ENCODE results near the gene MYCBPAP. TPM values are rescaled to one million over a fixed set of nuclear protein-coding genes. Genes with fewer than 3 reads are reported as not detected.

MYCBPAP gene
- total RNA-seq, 6 experiments from 2014 or later: 0.12 to 0.76 (median 0.28) TPM

DNA sequence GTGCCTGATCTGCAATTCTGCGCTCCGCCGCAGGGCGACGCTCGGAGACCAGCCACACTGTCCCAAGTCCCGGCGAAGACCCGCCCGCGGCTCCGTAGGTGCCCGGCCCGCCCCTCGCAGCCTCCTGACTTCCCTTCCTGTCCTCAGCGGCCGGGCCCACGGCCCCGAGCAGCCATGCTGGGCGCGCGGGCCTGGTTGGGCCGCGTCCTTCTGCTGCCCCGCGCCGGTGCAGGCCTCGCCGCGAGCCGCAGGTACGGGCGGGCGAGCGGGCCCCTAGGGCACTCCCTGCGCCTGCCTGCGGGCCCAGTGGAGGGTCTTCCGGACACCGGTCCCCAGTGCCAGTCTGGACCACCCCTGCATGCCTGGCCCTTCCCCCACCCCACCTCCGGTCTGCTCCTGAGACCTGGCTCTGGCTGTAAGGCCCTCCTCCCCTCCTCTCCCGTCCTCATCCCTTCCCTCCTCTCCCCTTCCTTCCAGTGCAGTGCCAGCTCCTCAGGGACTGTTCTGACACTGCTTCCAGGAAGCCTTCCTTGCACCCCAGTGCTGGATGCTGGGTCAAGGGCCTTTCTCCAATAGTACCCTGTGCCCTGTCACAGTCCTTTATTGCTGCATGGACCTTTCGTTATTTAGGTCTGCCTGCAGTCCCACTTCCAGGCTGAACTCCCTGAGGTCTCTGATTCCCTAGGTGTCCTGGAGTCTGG is 38.9 kb downstream of the MYCBPAP start, which contains the start of gene SPATA20:
Gene SPATA20, plus strand, starts transcription at position 140 of the 701 bp plus-strand sequence. Its CDS starts 35 bp downstream, at position 175.
- Mint-ChIP-seq H3K27ac (peak within 1 kb of the TSS; percentile 77), H3K27me3 (ENCODE audit: insufficient read depth) (peaks cover 4% of the 10 kb centered on the region), H3K4me3 (peak within 1 kb of the TSS; percentile 87), H3K4me1 (ENCODE audit: low read depth) (peaks cover 33% of the 10 kb centered on the region), H3K36me3 (ENCODE audit: low read depth) (no peaks in the 10 kb centered on the region), H3K9me3 (no peaks in the 10 kb centered on the region)
- TF ChIP-seq, protein P1, sequence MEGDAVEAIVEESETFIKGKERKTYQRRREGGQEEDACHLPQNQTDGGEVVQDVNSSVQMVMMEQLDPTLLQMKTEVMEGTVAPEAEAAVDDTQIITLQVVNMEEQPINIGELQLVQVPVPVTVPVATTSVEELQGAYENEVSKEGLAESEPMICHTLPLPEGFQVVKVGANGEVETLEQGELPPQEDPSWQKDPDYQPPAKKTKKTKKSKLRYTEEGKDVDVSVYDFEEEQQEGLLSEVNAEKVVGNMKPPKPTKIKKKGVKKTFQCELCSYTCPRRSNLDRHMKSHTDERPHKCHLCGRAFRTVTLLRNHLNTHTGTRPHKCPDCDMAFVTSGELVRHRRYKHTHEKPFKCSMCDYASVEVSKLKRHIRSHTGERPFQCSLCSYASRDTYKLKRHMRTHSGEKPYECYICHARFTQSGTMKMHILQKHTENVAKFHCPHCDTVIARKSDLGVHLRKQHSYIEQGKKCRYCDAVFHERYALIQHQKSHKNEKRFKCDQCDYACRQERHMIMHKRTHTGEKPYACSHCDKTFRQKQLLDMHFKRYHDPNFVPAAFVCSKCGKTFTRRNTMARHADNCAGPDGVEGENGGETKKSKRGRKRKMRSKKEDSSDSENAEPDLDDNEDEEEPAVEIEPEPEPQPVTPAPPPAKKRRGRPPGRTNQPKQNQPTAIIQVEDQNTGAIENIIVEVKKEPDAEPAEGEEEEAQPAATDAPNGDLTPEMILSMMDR (IDR thresholded peaks at IDR 0.05): peak; percentile 98
- peak; percentile 85 for DNase-seq

DNA sequence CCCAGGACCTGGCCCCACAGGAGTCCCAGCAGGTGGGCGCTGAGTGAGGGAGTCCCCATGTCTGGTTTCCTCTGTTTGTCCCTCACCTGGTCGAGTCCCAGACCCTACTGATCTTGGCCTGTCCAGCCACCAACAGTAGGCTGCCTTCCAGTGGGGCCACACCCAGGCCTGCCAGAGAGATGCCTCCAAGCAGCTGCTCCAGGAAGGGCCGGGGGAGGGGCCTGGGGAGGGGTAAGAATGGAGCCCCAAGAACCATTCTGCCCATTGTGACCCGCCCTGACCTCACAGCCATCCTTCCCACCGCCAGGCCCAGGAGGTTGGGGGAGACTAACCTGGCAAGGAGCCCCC is 39.5 kb downstream of the MYCBPAP start:
- TF ChIP-seq, protein P1 (IDR thresholded peaks at IDR 0.05): no peak
- H3K27me3 Mint-ChIP-seq (ENCODE audit: insufficient read depth): peaks cover 4% of the 10 kb centered on the region
- H3K9me3 Mint-ChIP-seq: no peaks in the 10 kb centered on the region
- peaks cover 28% of the 10 kb centered on the region for H3K4me1 Mint-ChIP-seq (ENCODE audit: low read depth)
- H3K36me3 Mint-ChIP-seq (ENCODE audit: low read depth): no peaks in the 10 kb centered on the region
- H3K27ac Mint-ChIP-seq: peak overlapping the region; percentile 77
- peak overlapping the region; percentile 87 for H3K4me3 Mint-ChIP-seq
- DNase-seq: no peak

DNA sequence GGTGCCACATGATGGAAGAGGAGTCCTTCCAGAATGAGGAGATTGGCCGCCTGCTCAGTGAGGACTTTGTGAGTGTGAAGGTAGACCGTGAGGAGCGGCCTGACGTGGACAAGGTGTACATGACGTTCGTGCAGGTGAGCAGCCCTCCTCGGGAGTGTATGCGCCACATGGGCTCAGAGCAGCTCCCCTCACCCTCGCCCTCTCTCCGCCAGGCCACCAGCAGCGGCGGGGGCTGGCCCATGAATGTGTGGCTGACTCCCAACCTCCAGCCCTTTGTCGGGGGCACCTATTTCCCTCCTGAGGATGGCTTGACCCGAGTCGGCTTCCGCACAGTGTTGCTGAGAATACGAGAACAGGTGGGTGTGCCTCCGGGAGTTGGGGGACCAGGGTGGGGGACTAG is 40.6 kb downstream of the MYCBPAP start:
- no peak for DNase-seq
- peaks cover 4% of the 10 kb centered on the region for H3K27me3 Mint-ChIP-seq (ENCODE audit: insufficient read depth)
- H3K4me1 Mint-ChIP-seq (ENCODE audit: low read depth): peaks cover 21% of the 10 kb centered on the region; the same call in 1 of the 2 replicates
- no peaks in the 10 kb centered on the region for H3K36me3 Mint-ChIP-seq (ENCODE audit: low read depth)
- H3K4me3 Mint-ChIP-seq: no peak overlapping the region
- H3K9me3 Mint-ChIP-seq: no peaks in the 10 kb centered on the region
- TF ChIP-seq, protein P1 (IDR thresholded peaks at IDR 0.05): no peak
- H3K27ac Mint-ChIP-seq: no peak overlapping the region

DNA sequence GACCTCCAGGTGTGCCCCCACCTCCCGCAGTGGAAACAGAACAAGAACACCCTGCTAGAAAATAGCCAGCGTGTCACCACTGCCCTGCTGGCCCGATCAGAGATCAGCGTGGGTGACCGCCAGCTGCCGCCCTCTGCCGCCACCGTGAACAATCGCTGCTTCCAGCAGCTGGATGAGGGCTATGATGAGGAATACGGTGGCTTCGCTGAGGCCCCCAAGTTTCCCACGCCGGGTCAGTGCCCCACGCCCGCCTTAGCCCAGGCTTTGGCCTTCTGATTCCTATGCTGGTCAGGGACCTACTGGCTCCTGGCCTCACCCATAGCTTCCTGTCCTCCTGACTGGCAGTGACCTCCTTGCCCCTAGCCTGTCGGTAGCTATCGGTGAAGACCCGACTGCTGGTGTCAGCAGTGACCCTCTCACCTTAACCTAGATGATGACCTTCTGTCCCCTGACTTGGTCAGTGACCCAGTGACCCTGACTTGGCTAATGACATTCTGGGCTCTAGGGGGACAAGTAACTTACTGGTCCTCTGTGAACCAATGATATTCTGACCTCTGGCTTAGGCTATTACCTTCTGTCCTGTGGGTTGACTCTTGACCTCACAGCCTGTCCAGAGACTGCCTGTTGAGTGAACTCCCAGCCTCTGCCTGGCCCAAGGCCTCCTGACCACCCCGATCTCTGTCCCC is 41.2 kb downstream of the MYCBPAP start:
- H3K27ac Mint-ChIP-seq: no peak overlapping the region
- H3K36me3 Mint-ChIP-seq (ENCODE audit: low read depth): no peaks in the 10 kb centered on the region
- TF ChIP-seq, protein P1 (IDR thresholded peaks at IDR 0.05): 0 out of 2 replicates have a peak, but pooled peaks have one; percentile 8
- H3K4me3 Mint-ChIP-seq: no peak overlapping the region
- H3K27me3 Mint-ChIP-seq (ENCODE audit: insufficient read depth): peaks cover 4% of the 10 kb centered on the region
- no peaks in the 10 kb centered on the region for H3K9me3 Mint-ChIP-seq
- H3K4me1 Mint-ChIP-seq (ENCODE audit: low read depth): peaks cover 15% of the 10 kb centered on the region; the same call in 1 of the 2 replicates
- no peak for DNase-seq

DNA sequence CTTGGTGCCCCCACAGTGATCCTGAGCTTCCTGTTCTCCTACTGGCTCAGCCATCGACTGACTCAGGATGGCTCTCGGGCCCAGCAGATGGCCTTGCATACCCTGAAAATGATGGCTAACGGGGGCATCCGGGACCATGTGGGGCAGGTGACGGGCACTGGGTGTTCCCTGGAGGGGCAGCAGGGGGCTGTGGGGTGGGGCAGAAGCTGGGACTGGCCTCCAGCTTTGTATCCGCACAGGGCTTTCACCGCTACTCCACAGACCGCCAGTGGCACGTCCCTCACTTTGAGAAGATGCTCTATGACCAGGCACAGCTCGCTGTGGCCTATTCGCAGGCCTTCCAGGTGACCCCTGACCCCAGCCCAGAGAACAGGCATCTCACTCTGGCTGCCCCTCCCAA is 41.7 kb downstream of the MYCBPAP start:
- peaks cover 2% of the 10 kb centered on the region for H3K27me3 Mint-ChIP-seq (ENCODE audit: insufficient read depth)
- no peaks in the 10 kb centered on the region for H3K36me3 Mint-ChIP-seq (ENCODE audit: low read depth)
- H3K9me3 Mint-ChIP-seq: no peaks in the 10 kb centered on the region
- no peak overlapping the region for H3K27ac Mint-ChIP-seq
- TF ChIP-seq, protein P1 (IDR thresholded peaks at IDR 0.05): no peak
- no peak for DNase-seq
- no peak overlapping the region for H3K4me3 Mint-ChIP-seq
- 0 out of 2 replicates have a peak, but pooled peaks cover 12% of the 10 kb centered on the region for H3K4me1 Mint-ChIP-seq (ENCODE audit: low read depth)
